Osteoblast (primary cell): ENCODE data around the gene KLHL5. TPM values are rescaled to one million over a fixed set of nuclear protein-coding genes. Genes with fewer than 3 reads are reported as not detected.

Experiments
- DNase-seq: peaks from one replicate; pipeline ENCODE4 v3.0.0; 2011; ENCODE audit warnings: low spot score, mixed read lengths; ENCODE audit not compliant: insufficient read length; ENCODE audit errors: missing footprints
- H2AFZ ChIP-seq: 2 replicates; pipeline ENCODE4 v1.6.0; 2011; ENCODE audit warnings: mild to moderate bottlenecking, low read length
- H3K27ac ChIP-seq: 2 replicates; pipeline ENCODE4 v1.5.1; 2011; ENCODE audit warnings: mild to moderate bottlenecking, low read depth, low read length, moderate library complexity
- H3K27me3 ChIP-seq: 2 replicates; pipeline ENCODE4 v1.6.0; 2012; ENCODE audit warnings: mild to moderate bottlenecking, control low read depth, inconsistent platforms, low read length, moderate library complexity; ENCODE audit not compliant: insufficient read depth
- H3K36me3 ChIP-seq: 2 replicates; pipeline ENCODE4 v1.5.1; 2011; ENCODE audit warnings: mild to moderate bottlenecking, low read length, control low read depth, moderate library complexity; ENCODE audit not compliant: insufficient read depth
- H3K4me1 ChIP-seq: 2 replicates; pipeline ENCODE4 v1.5.1; 2011; ENCODE audit warnings: mild to moderate bottlenecking, low read length, control low read depth, moderate library complexity; ENCODE audit not compliant: insufficient read depth
- H3K4me2 ChIP-seq: 2 replicates; pipeline ENCODE4 v1.6.0; 2011; ENCODE audit warnings: mild to moderate bottlenecking, low read length; ENCODE audit not compliant: insufficient read depth
- H3K4me3 ChIP-seq: fragments of 200-600 bp; sonication (generic); 3 replicates; pipeline ENCODE4 v1.5.1; 2012; ENCODE audit warnings: mild to moderate bottlenecking, low read length, inconsistent platforms; ENCODE audit not compliant: insufficient read depth
- H3K79me2 ChIP-seq: 2 replicates; pipeline ENCODE4 v1.6.0; 2012; ENCODE audit warnings: mild to moderate bottlenecking, low read length, control low read depth, inconsistent platforms; ENCODE audit not compliant: insufficient read depth
- H3K9me3 ChIP-seq: 2 replicates; pipeline ENCODE4 v1.5.1; 2011; ENCODE audit warnings: low read depth, low read length, control low read depth
- H4K20me1 ChIP-seq: 2 replicates; pipeline ENCODE4 v1.6.0; 2012; ENCODE audit warnings: mild to moderate bottlenecking, low read length, control low read depth; ENCODE audit not compliant: insufficient read depth
- total RNA-seq: library from RNA; depleted of rRNA; stranded (reverse); fragments of >200 nt; gene quantifications from 2 replicates; pipeline ENCODE4 v1.2.3, GENCODE V29; 2012
- TF ChIP-seq, protein P1 (sequence below): IDR thresholded peaks from 2 replicates; pipeline ENCODE4 v1.5.1; 2011; ENCODE audit warnings: mild to moderate bottlenecking, low read depth, low read length, moderate library complexity; ENCODE audit errors: extremely low read depth

Gene KLHL5
- total RNA-seq, 1 donor = 95.5 TPM

DNA sequence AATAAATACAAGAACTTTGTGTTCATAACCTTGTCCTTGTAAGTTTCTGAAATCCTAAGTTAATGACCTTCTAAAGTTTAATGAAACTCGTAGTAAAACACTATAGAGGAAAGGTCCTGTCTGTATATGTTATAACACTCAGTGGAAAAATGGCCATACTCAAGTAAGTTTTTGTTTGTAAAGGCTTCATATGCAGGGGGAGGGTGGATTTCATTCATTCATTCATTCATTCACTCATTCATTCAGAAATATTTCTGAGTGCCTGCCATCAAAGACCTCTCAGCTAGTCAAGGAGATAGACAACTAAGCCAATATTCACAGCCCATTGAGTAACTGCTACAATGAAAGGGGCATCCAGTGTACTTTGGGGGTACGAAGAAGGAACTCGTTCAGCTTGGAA, 22.9 kb upstream of the KLHL5 start:
- DNase-seq = no peak
- Histone ChIP-seq H2AFZ (no peak overlapping the region), H4K20me1 (no peaks in the 10 kb centered on the region), H3K4me2 (no peak overlapping the region), H3K36me3 (no peaks in the 10 kb centered on the region), H3K27ac (no peak overlapping the region), H3K27me3 (no peaks in the 10 kb centered on the region), H3K9me3 (no peaks in the 10 kb centered on the region), H3K4me3 (no peak overlapping the region), H3K4me1 (peaks cover 36% of the 10 kb centered on the region), H3K79me2 (no peaks in the 10 kb centered on the region)
- TF ChIP-seq, protein P1, sequence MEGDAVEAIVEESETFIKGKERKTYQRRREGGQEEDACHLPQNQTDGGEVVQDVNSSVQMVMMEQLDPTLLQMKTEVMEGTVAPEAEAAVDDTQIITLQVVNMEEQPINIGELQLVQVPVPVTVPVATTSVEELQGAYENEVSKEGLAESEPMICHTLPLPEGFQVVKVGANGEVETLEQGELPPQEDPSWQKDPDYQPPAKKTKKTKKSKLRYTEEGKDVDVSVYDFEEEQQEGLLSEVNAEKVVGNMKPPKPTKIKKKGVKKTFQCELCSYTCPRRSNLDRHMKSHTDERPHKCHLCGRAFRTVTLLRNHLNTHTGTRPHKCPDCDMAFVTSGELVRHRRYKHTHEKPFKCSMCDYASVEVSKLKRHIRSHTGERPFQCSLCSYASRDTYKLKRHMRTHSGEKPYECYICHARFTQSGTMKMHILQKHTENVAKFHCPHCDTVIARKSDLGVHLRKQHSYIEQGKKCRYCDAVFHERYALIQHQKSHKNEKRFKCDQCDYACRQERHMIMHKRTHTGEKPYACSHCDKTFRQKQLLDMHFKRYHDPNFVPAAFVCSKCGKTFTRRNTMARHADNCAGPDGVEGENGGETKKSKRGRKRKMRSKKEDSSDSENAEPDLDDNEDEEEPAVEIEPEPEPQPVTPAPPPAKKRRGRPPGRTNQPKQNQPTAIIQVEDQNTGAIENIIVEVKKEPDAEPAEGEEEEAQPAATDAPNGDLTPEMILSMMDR = no peak

DNA sequence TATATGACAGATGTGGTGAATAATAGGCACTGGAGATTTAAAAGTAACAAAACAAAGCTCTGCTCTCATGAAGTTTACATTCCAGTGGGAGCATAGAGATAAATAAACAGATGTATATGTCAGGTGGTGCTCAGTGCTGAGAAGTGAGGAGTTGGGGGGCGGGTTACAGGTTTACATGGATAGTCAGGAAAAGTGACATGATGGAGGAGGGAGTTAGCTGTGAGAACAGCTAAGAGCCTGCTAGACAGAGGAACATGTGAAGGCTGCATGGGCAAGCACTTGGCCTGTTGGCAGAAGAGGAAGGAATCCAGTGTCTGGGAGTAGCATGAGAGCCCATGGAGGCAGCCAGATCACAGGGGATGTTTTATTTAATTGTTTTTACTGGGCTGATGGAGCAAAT, 19.7 kb upstream of the KLHL5 start:
- Histone ChIP-seq H3K79me2 (peaks cover 19% of the 10 kb centered on the region), H3K27ac (peak overlapping the region; percentile 78), H3K27me3 (no peaks in the 10 kb centered on the region), H3K36me3 (no peaks in the 10 kb centered on the region), H3K4me3 (no peak overlapping the region), H4K20me1 (peaks cover 3% of the 10 kb centered on the region), H3K9me3 (no peaks in the 10 kb centered on the region), H2AFZ (no peak overlapping the region), H3K4me2 (no peak overlapping the region), H3K4me1 (peaks cover 33% of the 10 kb centered on the region)
- no peak for DNase-seq
- TF ChIP-seq, protein P1 = no peak

DNA sequence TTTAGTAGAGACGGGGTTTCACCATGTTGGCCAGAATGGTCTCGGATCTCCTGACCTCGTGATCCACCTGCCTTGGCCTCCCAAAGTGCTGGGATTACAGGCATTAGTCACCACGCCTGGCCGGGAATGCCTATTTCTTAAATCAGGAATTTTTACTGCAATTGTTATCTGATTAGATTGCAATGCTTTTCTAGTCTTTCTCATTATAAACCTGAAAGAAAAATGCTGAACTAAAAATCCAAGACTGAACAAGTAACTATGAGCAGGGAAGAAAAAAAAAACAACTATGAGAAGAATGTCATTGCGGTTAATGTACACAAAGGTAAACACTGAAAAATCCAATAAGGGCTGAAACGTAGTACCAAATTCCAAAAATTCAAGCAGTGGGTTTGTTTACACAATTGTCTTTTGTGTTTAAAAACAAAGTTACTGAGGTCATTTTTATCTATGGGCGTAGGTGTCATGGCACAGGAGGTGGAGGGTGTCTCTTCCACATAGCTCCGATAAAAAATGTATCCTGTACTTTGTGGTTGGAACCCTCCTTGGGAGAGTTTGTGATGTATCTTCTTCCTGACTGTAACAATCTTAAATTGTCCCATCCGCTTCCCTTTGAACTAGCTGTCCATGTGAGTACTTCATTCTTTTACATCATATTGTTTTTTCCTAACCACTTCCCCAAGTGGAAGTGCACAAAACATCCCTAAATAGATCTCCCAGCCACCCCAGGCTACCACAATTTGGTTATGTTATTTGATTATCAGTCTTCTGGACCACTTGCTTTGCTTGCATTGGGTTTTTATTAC, 18.8 kb upstream of the KLHL5 start:
- Histone ChIP-seq H3K4me1 (peaks cover 31% of the 10 kb centered on the region), H4K20me1 (peaks cover 3% of the 10 kb centered on the region), H3K4me3 (peak overlapping the region; percentile 77), H3K79me2 (peaks cover 28% of the 10 kb centered on the region), H3K4me2 (peak overlapping the region; percentile 81), H3K9me3 (no peaks in the 10 kb centered on the region), H3K36me3 (no peaks in the 10 kb centered on the region), H3K27me3 (no peaks in the 10 kb centered on the region), H3K27ac (peak overlapping the region; percentile 78), H2AFZ (peak overlapping the region; percentile 83)
- DNase-seq = no peak
- TF ChIP-seq, protein P1 = no peak

DNA sequence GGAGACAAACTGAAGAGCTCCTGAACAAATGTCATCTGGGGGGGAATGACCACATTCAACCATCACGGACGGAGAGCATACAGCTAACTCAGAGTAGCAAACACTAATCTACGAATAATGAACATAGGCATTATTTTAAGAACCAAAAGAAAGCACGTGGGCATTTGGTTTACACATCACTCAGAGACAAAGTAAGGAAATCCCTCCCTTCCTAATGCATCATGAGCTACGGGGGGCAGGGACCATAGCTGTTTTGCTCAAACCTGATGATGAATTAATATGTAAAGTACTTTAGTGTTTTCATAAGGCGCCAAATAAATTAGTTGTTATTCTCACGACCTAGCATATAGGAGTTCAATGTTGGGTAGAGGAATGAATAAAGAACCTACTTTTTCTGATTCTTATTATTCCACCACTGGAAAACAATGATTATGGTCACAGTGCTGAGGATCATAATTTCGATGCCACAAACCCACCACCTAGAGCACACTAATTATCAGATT, 18.1 kb upstream of the KLHL5 start:
- peaks cover 33% of the 10 kb centered on the region for H3K79me2 ChIP-seq
- H2AFZ ChIP-seq = peak overlapping the region; percentile 83
- TF ChIP-seq, protein P1 = no peak
- H3K4me1 ChIP-seq = peaks cover 31% of the 10 kb centered on the region
- peak overlapping the region; percentile 81 for H3K4me2 ChIP-seq
- H3K4me3 ChIP-seq = peak overlapping the region; percentile 77
- H4K20me1 ChIP-seq = peaks cover 3% of the 10 kb centered on the region
- H3K36me3 ChIP-seq = no peaks in the 10 kb centered on the region
- peak; percentile 71 for DNase-seq
- H3K9me3 ChIP-seq = no peaks in the 10 kb centered on the region
- peak overlapping the region; percentile 78 for H3K27ac ChIP-seq
- no peaks in the 10 kb centered on the region for H3K27me3 ChIP-seq
